GM19238 (cell line): ENCODE results near the gene SHH.
"Not testable (repeated sequence)": the region's sequence is repeated elsewhere in the genome, so short reads cannot be mapped to it uniquely, and the experiment has no call there.

Experiments used
- DNase-seq: peaks from one replicate; pipeline ENCODE4 v3.0.0; 2011; ENCODE audit warnings: low spot score; ENCODE audit not compliant: insufficient read length

Gene SHH

GRCh38 chr7:155820246-155820645 is 8.0 kb upstream of the SHH start:
- no peak for DNase-seq

DNA sequence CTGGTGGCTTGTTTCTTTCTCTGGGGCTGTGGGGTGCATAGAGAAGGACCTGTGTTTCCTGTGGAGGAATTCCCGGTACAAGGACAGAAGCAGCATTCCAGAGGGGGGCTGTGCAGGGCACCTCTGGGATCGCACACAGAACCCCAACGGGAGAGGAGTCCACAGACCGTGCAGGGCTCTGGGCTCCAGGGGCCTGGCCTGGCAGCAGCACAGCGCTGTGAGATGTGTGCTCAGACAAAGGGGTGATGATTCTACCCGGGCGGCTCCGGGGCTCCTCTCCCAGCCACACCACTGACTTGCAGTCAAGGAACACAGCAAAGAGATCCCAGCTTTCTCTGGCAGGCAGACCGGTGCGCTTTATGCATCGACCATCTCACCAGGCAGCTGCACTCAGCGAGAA is 6.9 kb upstream of the SHH start:
- no peak for DNase-seq

- DNase-seq, result no peak
Observed at GRCh38 chr7:155818820-155819168, 6.5 kb upstream of the SHH start.

DNA sequence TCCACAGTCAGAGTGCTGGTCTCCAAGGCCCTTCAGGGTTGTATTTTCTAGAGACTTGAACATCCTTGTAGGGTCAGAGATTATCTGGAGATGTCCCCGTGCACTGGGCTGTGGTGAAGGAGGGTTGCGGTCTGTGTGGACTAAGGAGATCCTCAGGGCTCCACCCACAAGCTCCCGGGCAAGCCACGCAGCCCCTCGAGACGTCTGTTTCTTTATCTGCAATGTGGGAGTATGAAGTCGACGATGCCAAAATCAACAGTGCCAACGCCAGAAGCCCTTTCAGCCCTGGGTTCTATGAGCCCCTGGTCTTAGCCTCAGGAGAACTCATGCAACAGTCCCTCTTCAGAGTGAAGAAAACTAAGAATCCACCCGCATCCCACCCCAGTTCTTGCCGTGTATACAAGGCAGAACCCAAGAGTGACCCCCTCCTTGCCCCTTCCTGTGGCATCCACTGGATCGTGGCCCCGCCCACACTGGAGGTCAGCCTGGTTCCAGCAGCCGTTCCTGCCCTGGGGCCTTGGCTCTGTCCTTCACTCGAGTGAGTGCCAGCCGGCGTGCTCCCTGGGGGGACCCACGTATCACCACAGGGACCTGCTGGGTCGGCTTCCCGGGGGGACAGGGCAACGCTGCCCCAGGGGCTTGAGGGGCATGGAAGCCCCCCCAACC is 6.0 kb upstream of the SHH start:
- DNase-seq, result no peak

GRCh38 chr7:155817515-155817914 is 5.3 kb upstream of the SHH start:
- DNase-seq, result not testable (repeated sequence)

DNA sequence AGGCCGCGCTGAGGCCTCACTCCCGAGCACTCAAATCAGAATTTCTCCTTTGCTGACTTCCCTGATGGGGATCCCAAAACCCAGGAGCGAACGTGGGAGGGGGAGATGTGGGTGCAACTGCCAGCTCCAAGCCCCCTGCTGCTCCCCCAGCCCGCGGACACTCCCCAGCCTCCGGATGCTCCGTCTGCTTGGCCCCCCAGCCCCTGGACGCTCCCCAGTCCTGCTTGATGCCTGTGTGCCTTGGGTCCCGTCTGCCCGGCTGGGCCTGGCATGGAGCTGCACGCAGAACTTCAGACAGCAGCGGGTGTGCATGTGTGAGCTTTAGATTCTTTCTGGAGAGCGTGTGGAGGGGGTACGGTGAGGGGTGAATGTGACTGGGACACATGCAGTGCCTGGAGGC is 4.7 kb upstream of the SHH start:
- DNase-seq, result no peak

DNA sequence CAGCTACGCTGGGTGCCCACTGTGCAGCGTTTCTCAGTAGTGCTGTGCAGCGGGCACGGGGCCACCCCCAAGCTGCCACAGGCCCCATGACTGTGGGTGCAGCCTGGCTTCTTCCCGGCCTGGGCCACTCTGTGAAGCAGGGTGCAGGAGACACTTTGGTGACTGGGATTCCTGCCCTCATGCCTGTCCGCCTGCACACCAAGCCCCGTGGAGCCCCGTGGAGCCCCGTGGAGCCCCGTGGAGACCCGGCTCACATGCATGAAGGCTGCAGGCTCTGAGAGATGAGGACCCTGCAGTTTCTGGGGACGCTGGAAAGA is 3.9 kb upstream of the SHH start:
- no peak for DNase-seq

DNA sequence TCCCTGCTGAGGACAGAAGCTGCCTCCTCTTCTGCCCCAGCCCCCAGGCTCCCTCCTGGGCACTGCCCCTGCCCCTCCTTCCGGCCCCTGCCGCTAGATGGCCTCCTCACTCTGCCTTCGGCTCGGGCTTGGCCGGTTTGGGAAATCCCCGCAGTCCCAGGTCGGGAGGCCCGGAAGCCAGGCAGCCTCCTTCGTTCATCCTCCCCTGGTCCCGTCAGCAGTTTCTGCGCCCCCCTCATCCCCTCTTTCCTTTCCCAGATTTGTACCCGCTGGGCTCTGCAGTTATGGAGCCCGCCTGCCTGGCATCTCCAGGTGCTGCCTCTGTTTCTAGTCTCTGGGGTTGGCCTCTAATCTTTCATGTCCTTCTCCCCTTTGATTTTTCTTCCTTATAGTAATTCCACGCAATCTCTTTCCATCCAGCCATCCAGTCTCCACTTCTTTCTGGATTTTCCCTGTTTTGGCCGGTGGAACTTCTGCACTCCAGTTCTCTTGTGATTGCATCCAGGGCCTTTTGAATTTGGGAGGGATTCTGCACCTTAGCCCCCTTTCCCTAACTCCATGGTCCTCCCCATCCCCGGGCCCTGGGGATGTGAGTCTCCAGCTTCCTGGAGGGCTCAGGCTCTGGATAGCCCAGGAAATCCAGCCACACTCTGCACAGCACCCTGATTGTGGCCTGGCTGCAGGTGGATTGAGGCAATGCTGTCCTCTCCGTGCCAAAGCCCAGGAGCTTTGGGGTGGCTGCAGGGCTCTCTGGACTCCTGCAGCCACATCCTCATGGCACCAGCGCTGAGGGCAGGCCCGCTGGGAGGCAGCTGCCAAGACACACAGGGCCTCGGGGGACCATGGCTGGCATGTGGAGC is 3.3 kb upstream of the SHH start:
- peak; percentile 76 for DNase-seq

GRCh38 chr7:155814316-155815276 is 2.3 kb upstream of the SHH start:
- no peak for DNase-seq

DNA sequence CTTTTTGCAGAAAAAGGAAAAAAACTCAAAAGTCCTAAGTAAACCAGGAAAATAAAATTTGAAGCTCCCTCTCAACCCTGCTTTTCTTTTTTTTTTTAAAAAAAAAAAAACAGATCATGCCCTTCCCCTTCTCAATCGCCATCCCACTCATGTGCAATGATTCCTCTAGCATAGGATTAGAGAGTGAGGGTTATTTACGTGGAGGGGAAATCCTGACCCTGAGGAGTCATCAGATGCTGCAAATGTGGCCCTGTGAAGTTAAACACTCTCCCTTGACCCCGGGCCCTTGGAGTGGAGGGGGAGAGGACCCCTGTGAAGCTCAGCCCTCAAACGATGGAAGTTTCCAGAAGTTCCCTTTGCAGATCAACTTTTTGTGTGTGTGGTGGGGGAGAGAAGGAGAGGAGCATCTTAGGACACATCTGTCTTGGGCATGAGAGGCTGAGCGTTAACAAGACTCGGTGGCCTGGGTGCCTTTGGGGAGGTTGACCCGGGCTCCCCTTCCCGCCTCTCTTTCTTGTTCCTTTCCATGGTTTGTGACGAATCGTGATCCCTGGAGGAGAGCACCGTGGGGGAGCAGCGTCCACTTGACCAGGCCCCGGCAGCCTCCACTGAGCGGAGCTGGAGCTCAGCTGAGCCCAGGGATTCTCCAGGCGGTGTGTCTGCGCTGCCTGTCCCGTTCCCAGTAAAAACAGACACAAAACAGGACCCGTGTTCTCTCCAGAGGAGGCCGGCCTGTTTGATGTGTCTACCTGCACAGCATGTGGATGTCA is 1.5 kb upstream of the SHH start:
- DNase-seq, result no peak

GRCh38 chr7:155813125-155813524 is 862 bp upstream of the SHH start:
- DNase-seq, result no peak

DNA sequence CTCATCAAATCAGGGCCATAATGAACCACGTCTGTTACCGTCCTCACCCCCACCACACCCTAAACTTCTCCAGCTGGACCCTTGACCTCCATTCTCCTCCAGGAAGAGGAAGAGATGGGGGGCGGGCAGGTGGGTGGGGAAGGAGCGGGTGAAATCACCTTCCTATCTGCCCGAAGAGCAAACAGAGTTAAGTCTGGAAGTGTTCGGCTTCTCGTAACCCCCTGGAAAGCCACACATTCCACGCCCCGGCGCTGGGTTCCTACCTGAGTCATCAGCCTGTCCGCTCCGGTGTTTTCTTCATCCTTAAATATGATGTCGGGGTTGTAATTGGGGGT is 736 bp downstream of the SHH start:
- DNase-seq, result no peak

DNA sequence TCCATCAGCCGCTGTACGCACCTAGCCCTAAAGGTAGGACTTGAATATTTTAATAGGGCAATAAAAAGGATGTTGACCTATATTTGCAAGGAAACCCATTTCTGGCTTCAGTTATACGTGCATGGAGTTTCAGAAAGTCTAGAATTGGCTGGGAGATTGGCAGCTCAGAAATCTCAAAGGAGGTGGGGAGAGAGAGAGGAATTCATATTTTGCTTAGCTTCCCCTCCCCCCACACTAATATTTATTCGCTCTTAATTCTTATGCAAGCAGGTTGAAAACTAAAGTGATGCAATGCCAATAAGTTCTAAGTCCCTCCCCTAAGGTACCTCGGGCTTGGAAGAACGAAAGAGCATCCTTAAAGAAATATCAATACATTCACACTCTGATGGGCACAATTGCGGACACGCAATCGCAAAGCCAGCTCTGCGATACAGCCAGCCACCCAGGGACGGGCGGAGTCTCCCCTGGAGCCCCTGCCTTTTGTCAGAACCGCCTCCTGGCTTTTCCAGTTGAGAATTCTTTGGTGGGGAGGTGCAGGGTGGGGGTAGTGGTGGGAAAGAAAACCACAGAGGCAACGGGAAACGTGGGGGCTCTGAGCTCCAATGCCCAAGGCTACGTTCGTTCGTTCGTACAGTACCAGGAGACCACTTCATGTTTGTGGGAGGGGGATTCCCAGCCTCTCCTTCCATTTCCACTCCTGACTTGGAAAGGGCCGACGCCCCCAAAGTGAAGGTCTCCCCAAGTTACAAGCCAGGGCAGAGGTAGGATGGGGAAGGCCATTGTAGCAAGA is 1.3 kb downstream of the SHH start:
- DNase-seq, result no peak

DNA sequence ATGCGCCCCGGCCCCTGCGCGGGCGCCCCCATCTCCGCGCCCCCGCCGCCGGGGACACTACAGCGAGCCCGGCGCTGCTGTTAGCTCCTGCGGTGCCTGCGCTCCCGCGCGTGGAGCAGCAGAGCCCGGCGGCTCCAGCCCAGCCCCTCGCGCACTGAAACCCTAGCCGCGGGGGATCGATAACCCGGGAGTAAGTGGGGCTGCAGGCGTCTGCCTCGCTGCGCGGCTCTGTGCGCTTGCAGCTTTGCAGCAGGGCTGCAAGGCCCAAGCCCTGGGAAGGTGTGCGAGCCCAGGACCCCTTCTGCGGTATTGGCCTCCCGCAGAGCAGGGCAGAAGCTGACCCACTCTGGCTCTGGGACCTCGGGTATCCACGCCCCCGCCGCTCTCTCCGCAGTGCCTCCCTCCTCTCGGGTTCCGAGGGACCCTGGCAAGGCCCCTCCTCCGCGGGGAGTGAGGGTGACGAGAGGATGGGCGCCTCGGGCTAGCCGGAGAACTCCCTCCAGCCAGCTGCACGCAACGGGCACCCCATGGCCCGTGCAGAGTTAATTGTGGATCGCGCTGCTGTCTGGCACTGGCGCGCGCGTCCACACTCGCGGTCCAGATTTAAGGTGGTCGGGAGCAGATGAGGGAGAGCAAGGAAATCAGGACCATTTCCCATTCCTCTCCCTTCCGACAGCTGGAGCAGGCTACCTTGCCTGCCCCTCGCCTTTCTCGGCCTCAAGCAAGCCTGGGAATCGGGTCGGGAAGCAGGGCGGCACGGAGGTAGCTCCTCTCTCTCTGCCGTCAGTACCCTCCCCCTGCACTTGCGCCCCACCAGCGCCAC is 2.1 kb downstream of the SHH start:
- no peak for DNase-seq

DNA sequence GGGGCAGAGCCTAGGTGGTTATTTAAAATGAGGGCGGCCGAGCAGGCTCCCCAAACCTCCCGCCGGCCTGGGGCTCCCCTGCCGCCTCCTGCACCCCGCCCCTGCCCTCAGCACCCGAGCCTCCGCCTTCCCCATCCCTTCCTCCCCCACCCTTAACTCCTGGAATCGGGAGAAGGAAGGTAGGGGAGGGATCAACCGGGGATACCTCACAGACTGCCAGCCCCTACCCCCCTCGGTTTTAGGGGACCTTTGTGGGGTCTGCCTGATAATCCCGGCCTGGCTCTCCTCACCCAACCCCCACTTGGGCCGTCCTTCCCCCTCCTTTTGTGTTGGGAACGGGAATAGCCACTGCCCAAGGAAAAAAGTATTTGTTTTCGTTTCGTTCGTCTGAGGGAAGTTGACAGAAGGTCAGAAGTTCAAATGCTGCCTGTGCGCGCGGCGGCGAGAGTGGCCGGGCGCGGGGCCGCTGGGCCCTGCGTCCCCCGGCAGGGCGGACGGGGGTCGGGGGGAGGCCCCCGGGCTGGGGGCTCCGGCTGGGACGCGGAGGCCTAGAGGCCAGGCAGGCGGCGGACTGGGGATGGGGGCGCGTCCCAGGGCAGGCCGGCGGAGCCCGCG is 2.8 kb downstream of the SHH start:
- DNase-seq, result no peak

DNA sequence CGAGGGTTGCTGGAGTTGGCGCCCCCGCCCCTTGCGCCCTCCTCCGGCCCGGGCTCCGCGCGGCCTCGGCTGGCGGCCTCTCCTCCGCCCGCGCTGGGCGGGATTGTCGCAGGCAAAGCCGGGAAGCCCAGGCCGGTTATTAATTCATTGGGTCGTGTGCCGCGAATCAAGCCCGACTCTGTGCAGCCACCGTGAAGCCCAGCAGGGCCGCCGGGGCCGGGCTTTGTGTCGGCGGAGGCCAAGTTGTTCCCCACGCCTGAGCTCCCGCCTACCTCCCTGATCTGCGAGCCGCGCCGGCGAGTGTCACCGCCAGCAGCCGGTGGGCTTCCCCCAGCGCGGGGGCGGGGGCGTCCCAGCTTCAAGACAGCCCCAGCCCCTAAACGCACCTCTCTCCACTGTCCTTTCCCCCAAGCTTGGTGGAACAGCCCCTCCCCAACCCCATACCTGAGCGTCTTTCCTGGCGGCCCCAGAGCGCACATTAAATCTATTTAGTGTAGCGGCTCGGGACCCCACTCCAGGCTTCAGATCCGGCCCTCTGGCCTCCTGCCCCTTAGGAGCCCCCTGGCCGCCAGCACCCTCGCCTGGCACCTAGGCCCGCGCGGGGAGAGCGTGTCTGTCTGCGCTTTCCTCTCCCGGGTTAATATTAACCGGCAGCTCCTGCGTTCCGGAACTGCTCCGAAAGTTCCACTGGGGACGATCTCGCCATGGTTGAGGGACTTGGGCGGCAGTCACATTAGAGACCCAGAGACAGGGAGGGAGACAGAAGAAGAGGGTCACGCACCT is 3.5 kb downstream of the SHH start:
- no peak for DNase-seq

DNA sequence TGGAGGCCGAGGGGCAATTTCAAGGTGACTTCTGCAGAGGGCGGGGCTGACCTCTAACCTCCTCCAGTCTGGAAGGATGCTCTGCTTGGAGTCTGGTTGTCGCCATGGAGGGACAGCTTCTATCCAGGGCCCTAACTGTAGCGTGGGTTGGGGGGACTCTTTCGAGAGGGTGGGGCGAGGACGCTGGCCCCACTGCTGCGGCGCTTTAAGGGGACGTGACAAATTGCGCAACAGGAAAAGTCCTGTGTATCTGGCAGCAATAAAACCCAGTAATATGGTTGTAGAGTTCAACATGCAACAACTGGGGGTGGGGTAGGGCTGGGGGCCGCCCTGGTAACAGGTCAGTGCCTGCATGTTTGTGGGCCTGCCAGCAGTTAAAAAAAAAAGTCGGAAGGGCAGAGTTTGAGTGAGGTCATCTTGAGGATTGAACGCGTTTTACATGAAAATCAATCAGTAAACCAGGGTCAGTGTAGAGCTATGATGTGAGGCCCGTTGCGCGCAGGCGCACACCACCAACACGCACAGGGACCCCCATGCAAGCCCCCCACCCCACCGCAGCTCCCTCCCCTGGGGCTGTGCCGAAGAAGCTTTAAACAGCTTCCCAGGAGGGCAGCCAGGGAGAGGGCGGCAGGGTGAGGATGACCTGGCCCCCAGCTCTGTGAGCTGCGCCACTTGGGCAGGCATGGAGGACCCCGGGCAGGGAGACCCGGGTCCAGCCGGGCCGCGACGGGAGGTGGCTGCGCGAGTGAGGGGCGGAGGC is 4.3 kb downstream of the SHH start:
- DNase-seq, result no peak
